Immature natural killer cell (primary cell): ENCODE results near the gene RNF121. TPM values are rescaled to one million over a fixed set of nuclear protein-coding genes. Genes with fewer than 3 reads are reported as not detected.

Experiments used
- polyA plus RNA-seq, 3 donors: library from polyadenylated mRNA; unstranded; fragments of 300-500 nt; fragmentation: Illumina TruSeq; gene quantifications; one replicate each; pipeline ENCODE4 v1.2.3, GENCODE V29; 2021

Gene RNF121
- polyA plus RNA-seq, 3 donors from 2014 or later = 9.8 to 16.0 (median 13.4) TPM

Other genes starting within 250 kb of the RNF121 start
- gene DEFB108B, start 95.8 kb upstream of the RNF121 start, polyA plus RNA-seq = not detected
- not detected for gene DEFB131B, start 50.6 kb upstream of the RNF121 start, polyA plus RNA-seq
- gene XNDC1N, start 452 bp upstream of the RNF121 start, polyA plus RNA-seq = 1 to 10 TPM; 4.0 to 5.0 (median 4.5) TPM
- 10 to 100 TPM in 1 of 3 donors, 1 to 10 TPM in 2; 6.0 to 22.6 (median 8.6) TPM for gene IL18BP, start 69.9 kb downstream of the RNF121 start, polyA plus RNA-seq
- gene NUMA1, start 151.5 kb downstream of the RNF121 start, polyA plus RNA-seq = 10 to 100 TPM in 2 of 3 donors, 1 to 10 TPM in 1; 2.7 to 92.5 (median 10.5) TPM
- gene LRRC51, start 151.8 kb downstream of the RNF121 start, polyA plus RNA-seq = 1 to 10 TPM in 2 of 3 donors, not detected in 1; 3.4 to 4.7 TPM
- gene LAMTOR1, start 174.3 kb downstream of the RNF121 start, polyA plus RNA-seq = 100 to 1,000 TPM; 110 to 181 (median 138) TPM
- gene TOMT, start 176.9 kb downstream of the RNF121 start, polyA plus RNA-seq = not detected
- 10 to 100 TPM; 70.9 to 76.7 (median 75.2) TPM for gene ANAPC15, start 183.6 kb downstream of the RNF121 start, polyA plus RNA-seq
- under 1 TPM in 1 of 3 donors, not detected in 2; 0.28 TPM for gene FOLR3, start 206.7 kb downstream of the RNF121 start, polyA plus RNA-seq